ENCODE measurements around the gene KIR3DL2. TPM values are rescaled to one million over a fixed set of nuclear protein-coding genes. Genes with fewer than 3 reads are reported as not detected.

The KIR3DL2 gene
- total RNA-seq, 1 donor from 2014 or later: 0.93 TPM

Other genes with a start within 250 kb of the KIR3DL2 start
- 0.11 TPM in 1 of 2 replicates, not detected in the other for gene LILRB1, start 220.0 kb upstream of the KIR3DL2 start, total RNA-seq
- gene LILRB4, start 187.5 kb upstream of the KIR3DL2 start, total RNA-seq: 0.23 and 0.30 TPM in 2 replicates
- gene KIR3DL3, start 126.0 kb upstream of the KIR3DL2 start, total RNA-seq: not detected in 2 replicates
- 0.09 TPM in 1 of 2 replicates, not detected in the other for gene KIR2DL3, start 111.9 kb upstream of the KIR3DL2 start, total RNA-seq
- gene KIR2DL1, start 80.7 kb upstream of the KIR3DL2 start, total RNA-seq: not detected in 2 replicates
- not detected in 2 replicates for gene KIR2DL4, start 46.8 kb upstream of the KIR3DL2 start, total RNA-seq
- not detected in 2 replicates for gene KIR3DL1, start 34.0 kb upstream of the KIR3DL2 start, total RNA-seq
- gene KIR2DS4, start 17.8 kb upstream of the KIR3DL2 start, total RNA-seq: not detected in 2 replicates
- gene FCAR, start 23.8 kb downstream of the KIR3DL2 start, total RNA-seq: not detected in 2 replicates
- gene NCR1, start 55.7 kb downstream of the KIR3DL2 start, total RNA-seq: not detected in 2 replicates
- not detected in 2 replicates for gene NLRP7, start 97.1 kb downstream of the KIR3DL2 start, total RNA-seq
- gene NLRP2, start 115.9 kb downstream of the KIR3DL2 start, total RNA-seq: 13.5 and 17.9 TPM in 2 replicates
- 0.36 and 0.43 TPM in 2 replicates for gene GP6, start 187.8 kb downstream of the KIR3DL2 start, total RNA-seq
- gene RDH13, start 212.7 kb downstream of the KIR3DL2 start, total RNA-seq: 16.5 and 18.4 TPM in 2 replicates
- 4.0 and 4.8 TPM in 2 replicates for gene EPS8L1, start 225.4 kb downstream of the KIR3DL2 start, total RNA-seq

Data from T-helper 2 cell treated with Interferon-gamma antibody and Interleukin-4, amounts not matched to agents 100 ng/mL and 5 ng/mL, for 36 hours (primary cell).